ENCODE data around the gene TMEM183A.

- TF ChIP-seq SMC3 (IDR thresholded peaks at IDR 0.05; ENCODE audit: borderline replicate concordance, low read length) (no peak), EP300 (IDR thresholded peaks at IDR 0.05; ENCODE audit: borderline replicate concordance in 1 of 2, control insufficient read depth in 1 of 2, low read depth in 2 of 2, low read length in 2 of 2) (no peak)
Measured at GRCh38 chr1:202976633-202977032, 30.5 kb upstream of the TMEM183A start.

All from GM12878 (cell line).